CD1c-positive myeloid dendritic cell (primary cell): ENCODE measurements around the gene MIA2.
A peak's percentile ranks its signal among the peaks of the same experiment; 100 is the strongest.

Experiments
- DNase-seq: peaks from one replicate; pipeline ENCODE4 v3.0.0-alpha.2; 2016; ENCODE audit errors: extremely low spot score

The MIA2 gene

GRCh38 chr14:39384177-39384576, 150.5 kb downstream of the MIA2 start:
- DNase-seq: no peak

GRCh38 chr14:39393289-39393688, 159.6 kb downstream of the MIA2 start:
- DNase-seq: no peak

GRCh38 chr14:39395555-39396254, 162.0 kb downstream of the MIA2 start:
- no peak for DNase-seq

GRCh38 chr14:39396448-39396847, 162.7 kb downstream of the MIA2 start:
- no peak for DNase-seq

GRCh38 chr14:39398382-39398781, 164.7 kb downstream of the MIA2 start:
- no peak for DNase-seq

GRCh38 chr14:39406560-39406959, 172.8 kb downstream of the MIA2 start:
- no peak for DNase-seq

- no peak for DNase-seq
Observed at GRCh38 chr14:39416072-39416471, 182.4 kb downstream of the MIA2 start.

GRCh38 chr14:39417014-39417413, 183.3 kb downstream of the MIA2 start:
- DNase-seq: no peak

GRCh38 chr14:39419272-39419671, 185.6 kb downstream of the MIA2 start:
- DNase-seq: no peak

- no peak for DNase-seq
Observed at GRCh38 chr14:39422243-39422642, 188.5 kb downstream of the MIA2 start.

GRCh38 chr14:39423793-39424192, 190.1 kb downstream of the MIA2 start:
- no peak for DNase-seq

- no peak for DNase-seq
Observed at GRCh38 chr14:39425947-39426346, 192.2 kb downstream of the MIA2 start.

- peak; percentile 13 for DNase-seq
Observed at GRCh38 chr14:39426605-39427004, 192.9 kb downstream of the MIA2 start.

- DNase-seq: no peak
Observed at GRCh38 chr14:39428118-39428517, 194.4 kb downstream of the MIA2 start.

GRCh38 chr14:39430762-39431415, 197.2 kb downstream of the MIA2 start:
- DNase-seq: peak; percentile 32

- peak; percentile 54 for DNase-seq
Observed at GRCh38 chr14:39431416-39432178, 197.9 kb downstream of the MIA2 start.

- peak; percentile 96 for DNase-seq
Observed at GRCh38 chr14:39432179-39432618, 198.5 kb downstream of the MIA2 start, which contains the start of gene FBXO33. Gene FBXO33, minus strand, starts transcription at chr14:39432433. Its CDS starts 271 bp downstream, at chr14:39432162.

- DNase-seq: peak; percentile 91
Observed at GRCh38 chr14:39432619-39433451, 199.1 kb downstream of the MIA2 start.

- no peak for DNase-seq
Observed at GRCh38 chr14:39433452-39433813, 199.7 kb downstream of the MIA2 start.

- DNase-seq: peak; percentile 15
Observed at GRCh38 chr14:39434401-39434800, 200.7 kb downstream of the MIA2 start.

- no peak for DNase-seq
Observed at GRCh38 chr14:39435241-39435640, 201.5 kb downstream of the MIA2 start.
